Stimulated activated naive CD4-positive, alpha-beta T cell treated with Interleukin-2 at 50 U/mL for 16 hours (primary cell): ENCODE results near the gene HNRNPA0.
A peak's percentile ranks its signal among the peaks of the same experiment; 100 is the strongest.
"Not testable (repeated sequence)": the region's sequence is repeated elsewhere in the genome, so short reads cannot be mapped to it uniquely, and the experiment has no call there.

ENCODE experiments used
- DNase-seq: peaks from one replicate; lab custom pipeline; 2025; lab: John Stamatoyannopoulos, UW

Gene HNRNPA0

GRCh38 chr5:137754188-137754960 lies at the start of gene HNRNPA0:
Gene HNRNPA0, minus strand, starts transcription at chr5:137754363. Its CDS starts 297 bp downstream, at chr5:137754066.
- DNase-seq = peak; percentile 96

- no peak for DNase-seq
Measured at GRCh38 chr5:137802282-137803210, 48.4 kb upstream of the HNRNPA0 start.

GRCh38 chr5:137800700-137801411 lies 46.7 kb upstream of the HNRNPA0 start:
- DNase-seq = no peak

- no peak for DNase-seq
Measured at GRCh38 chr5:137796279-137796678, 42.1 kb upstream of the HNRNPA0 start.

GRCh38 chr5:137794863-137795262 lies 40.7 kb upstream of the HNRNPA0 start:
- DNase-seq = no peak

GRCh38 chr5:137792303-137792702 lies 38.1 kb upstream of the HNRNPA0 start:
- no peak for DNase-seq

GRCh38 chr5:137791799-137792198 lies 37.6 kb upstream of the HNRNPA0 start:
- DNase-seq = no peak

- no peak for DNase-seq
Measured at GRCh38 chr5:137791387-137791786, 37.2 kb upstream of the HNRNPA0 start.

GRCh38 chr5:137788560-137788959 lies 34.4 kb upstream of the HNRNPA0 start:
- DNase-seq = not testable (repeated sequence)

- DNase-seq = no peak
Measured at GRCh38 chr5:137782984-137783536, 28.9 kb upstream of the HNRNPA0 start.

GRCh38 chr5:137782055-137782454 lies 27.9 kb upstream of the HNRNPA0 start:
- no peak for DNase-seq

- no peak for DNase-seq
Measured at GRCh38 chr5:137778772-137779564, 24.8 kb upstream of the HNRNPA0 start.

- DNase-seq = not testable (repeated sequence)
Measured at GRCh38 chr5:137767937-137768336, 13.8 kb upstream of the HNRNPA0 start.

- no peak for DNase-seq
Measured at GRCh38 chr5:137761566-137761965, 7.4 kb upstream of the HNRNPA0 start.

GRCh38 chr5:137760719-137761516 lies 6.8 kb upstream of the HNRNPA0 start:
- no peak for DNase-seq

- no peak for DNase-seq
Measured at GRCh38 chr5:137760294-137760693, 6.1 kb upstream of the HNRNPA0 start.

GRCh38 chr5:137758715-137759306 lies 4.6 kb upstream of the HNRNPA0 start:
- no peak for DNase-seq

GRCh38 chr5:137758121-137758520 lies 4.0 kb upstream of the HNRNPA0 start:
- DNase-seq = no peak

- DNase-seq = no peak
Measured at GRCh38 chr5:137757634-137758033, 3.5 kb upstream of the HNRNPA0 start.
